B cell (primary cell): ENCODE measurements around the gene ABCC5.

Experiments
- EZH2 ChIP-seq: IDR thresholded peaks from 2 replicates; pipeline ENCODE4 v1.6.1; 2012; ENCODE audit warnings: borderline replicate concordance, low read depth, mild to moderate bottlenecking, moderate library complexity, low read length; ENCODE audit not compliant: insufficient read depth, poor library complexity, severe bottlenecking
- TF ChIP-seq, protein P1 (sequence below): fragments of 200-600 bp; IDR thresholded peaks from one replicate; pipeline ENCODE4 v1.8.0; 2022; ENCODE audit warnings: antibody characterized with exemption, mild to moderate bottlenecking

DNA sequence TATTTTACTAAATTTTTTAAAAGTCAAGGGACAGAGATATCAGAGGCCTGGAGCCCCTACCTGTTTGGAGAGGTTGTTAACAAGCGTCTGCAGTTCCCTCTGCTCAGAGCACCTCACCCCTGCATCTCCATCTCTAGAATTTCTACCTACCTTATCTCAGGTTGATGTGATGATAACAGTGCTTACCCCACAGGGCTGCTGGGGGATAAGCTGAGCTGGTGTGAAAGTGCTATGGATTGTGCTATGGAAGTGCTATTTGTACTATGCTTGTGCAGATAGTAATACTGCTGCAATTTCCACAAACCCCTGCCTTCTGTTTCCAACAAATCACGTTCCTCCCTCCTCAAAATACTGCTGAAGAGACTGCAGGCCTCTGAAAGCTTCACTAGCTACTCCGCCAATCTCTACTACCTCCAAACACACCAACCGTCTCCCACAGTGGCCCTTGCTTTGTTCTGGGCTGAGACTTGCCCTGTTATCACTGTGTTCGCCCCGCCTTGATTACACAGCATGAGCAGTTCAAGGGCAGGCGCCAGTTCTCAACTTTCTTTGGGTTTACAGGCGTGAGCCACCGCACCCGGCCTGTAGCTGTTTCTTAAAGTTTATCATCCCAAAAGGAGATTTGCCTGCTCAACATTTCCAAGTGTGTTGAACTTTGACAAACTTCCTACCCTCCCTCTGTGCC lies 104.6 kb downstream of the ABCC5 start:
- TF ChIP-seq, protein P1, sequence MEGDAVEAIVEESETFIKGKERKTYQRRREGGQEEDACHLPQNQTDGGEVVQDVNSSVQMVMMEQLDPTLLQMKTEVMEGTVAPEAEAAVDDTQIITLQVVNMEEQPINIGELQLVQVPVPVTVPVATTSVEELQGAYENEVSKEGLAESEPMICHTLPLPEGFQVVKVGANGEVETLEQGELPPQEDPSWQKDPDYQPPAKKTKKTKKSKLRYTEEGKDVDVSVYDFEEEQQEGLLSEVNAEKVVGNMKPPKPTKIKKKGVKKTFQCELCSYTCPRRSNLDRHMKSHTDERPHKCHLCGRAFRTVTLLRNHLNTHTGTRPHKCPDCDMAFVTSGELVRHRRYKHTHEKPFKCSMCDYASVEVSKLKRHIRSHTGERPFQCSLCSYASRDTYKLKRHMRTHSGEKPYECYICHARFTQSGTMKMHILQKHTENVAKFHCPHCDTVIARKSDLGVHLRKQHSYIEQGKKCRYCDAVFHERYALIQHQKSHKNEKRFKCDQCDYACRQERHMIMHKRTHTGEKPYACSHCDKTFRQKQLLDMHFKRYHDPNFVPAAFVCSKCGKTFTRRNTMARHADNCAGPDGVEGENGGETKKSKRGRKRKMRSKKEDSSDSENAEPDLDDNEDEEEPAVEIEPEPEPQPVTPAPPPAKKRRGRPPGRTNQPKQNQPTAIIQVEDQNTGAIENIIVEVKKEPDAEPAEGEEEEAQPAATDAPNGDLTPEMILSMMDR: no peak
- TF ChIP-seq EZH2: no peak
